ENCODE results near the gene ITPRID2.
"Not testable (repeated sequence)": the region's sequence is repeated elsewhere in the genome, so short reads cannot be mapped to it uniquely, and the experiment has no call there.

ITPRID2 gene

DNA sequence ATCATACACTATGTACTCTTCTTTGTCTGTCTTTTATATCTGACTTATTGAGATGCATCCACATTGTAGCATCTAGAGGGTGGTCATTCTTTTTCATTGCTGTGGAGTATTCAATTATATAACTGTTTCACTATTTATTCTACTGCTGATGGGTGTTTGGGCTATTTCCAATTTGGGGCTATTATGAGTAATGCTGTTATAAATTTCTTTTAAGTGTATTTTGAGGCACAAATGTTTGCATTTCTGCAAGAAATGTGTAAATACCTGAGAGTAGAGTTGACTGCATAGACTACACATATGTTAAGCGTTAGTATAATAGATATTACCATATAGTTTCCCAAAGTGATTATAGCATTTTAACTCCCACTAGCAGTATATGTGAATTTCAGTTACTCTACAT, 67.2 kb downstream of the ITPRID2 start:
- no peak overlapping the region for H3K4me2 ChIP-seq (ENCODE audit: insufficient read depth, low read length)
- H3K27me3 ChIP-seq (ENCODE audit: insufficient read depth, low read length, poor library complexity) = no peaks in the 10 kb centered on the region
- H3K36me3 ChIP-seq (ENCODE audit: insufficient read depth, low read length) = no peaks in the 10 kb centered on the region
- no peak overlapping the region for H3K9ac ChIP-seq (ENCODE audit: low read depth, low read length)
- no peak for ATAC-seq (ENCODE audit: insufficient read depth, low read depth)
- no peak overlapping the region for H3K4me3 ChIP-seq (ENCODE audit: low read depth in 1 of 2, low read length in 2 of 2)
- peaks cover 17% of the 10 kb centered on the region for H3K4me1 ChIP-seq (ENCODE audit: insufficient read depth, low read length)
- H3K27ac ChIP-seq (ENCODE audit: low read length) = no peak overlapping the region
- DNase-seq = no peak
- TF ChIP-seq EZH2 (IDR thresholded peaks at IDR 0.05; ENCODE audit: borderline replicate concordance, low read depth, low read length, severe bottlenecking) = no peak
- TF ChIP-seq, protein P1, sequence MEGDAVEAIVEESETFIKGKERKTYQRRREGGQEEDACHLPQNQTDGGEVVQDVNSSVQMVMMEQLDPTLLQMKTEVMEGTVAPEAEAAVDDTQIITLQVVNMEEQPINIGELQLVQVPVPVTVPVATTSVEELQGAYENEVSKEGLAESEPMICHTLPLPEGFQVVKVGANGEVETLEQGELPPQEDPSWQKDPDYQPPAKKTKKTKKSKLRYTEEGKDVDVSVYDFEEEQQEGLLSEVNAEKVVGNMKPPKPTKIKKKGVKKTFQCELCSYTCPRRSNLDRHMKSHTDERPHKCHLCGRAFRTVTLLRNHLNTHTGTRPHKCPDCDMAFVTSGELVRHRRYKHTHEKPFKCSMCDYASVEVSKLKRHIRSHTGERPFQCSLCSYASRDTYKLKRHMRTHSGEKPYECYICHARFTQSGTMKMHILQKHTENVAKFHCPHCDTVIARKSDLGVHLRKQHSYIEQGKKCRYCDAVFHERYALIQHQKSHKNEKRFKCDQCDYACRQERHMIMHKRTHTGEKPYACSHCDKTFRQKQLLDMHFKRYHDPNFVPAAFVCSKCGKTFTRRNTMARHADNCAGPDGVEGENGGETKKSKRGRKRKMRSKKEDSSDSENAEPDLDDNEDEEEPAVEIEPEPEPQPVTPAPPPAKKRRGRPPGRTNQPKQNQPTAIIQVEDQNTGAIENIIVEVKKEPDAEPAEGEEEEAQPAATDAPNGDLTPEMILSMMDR (IDR thresholded peaks at IDR 0.05; ENCODE audit: borderline replicate concordance, extremely low read depth, low read length, poor library complexity, severe bottlenecking) = no peak
- no peaks in the 10 kb centered on the region for H3K79me2 ChIP-seq (ENCODE audit: insufficient read depth, low read length)
- no peaks in the 10 kb centered on the region for H3K9me3 ChIP-seq (ENCODE audit: insufficient read depth, low read length, severe bottlenecking)
- H2AFZ ChIP-seq (ENCODE audit: low read depth, low read length) = no peak overlapping the region
- no peaks in the 10 kb centered on the region for H4K20me1 ChIP-seq (ENCODE audit: insufficient read depth, low read length)

DNA sequence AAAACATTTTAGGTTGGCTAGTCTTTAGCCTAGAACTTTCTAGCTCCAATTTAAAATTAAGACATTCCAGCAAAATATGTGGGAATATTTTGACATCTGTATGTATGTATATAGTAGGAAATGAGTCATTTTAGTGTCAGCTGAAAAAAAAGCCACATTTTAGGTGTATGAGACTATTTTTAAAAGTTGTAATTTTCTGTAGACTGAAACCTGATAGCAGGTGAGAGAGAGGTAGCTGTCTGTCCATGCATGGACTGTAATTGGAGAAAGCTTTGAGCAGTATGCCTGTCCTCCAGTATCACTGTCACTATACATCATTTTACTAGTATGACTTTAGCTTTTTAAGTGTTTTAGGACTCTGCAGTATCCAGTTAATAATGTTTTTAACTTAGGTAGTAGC, 68.0 kb downstream of the ITPRID2 start:
- Histone ChIP-seq H3K4me1 (ENCODE audit: insufficient read depth, low read length) (peaks cover 10% of the 10 kb centered on the region), H3K4me3 (ENCODE audit: low read depth in 1 of 2, low read length in 2 of 2) (no peak overlapping the region), H3K79me2 (ENCODE audit: insufficient read depth, low read length) (no peaks in the 10 kb centered on the region), H3K9ac (ENCODE audit: low read depth, low read length) (no peak overlapping the region), H3K4me2 (ENCODE audit: insufficient read depth, low read length) (no peak overlapping the region), H3K27me3 (ENCODE audit: insufficient read depth, low read length, poor library complexity) (no peaks in the 10 kb centered on the region), H2AFZ (ENCODE audit: low read depth, low read length) (no peak overlapping the region), H3K36me3 (ENCODE audit: insufficient read depth, low read length) (no peaks in the 10 kb centered on the region), H3K9me3 (ENCODE audit: insufficient read depth, low read length, severe bottlenecking) (no peaks in the 10 kb centered on the region), H3K27ac (ENCODE audit: low read length) (no peak overlapping the region), H4K20me1 (ENCODE audit: insufficient read depth, low read length) (no peaks in the 10 kb centered on the region)
- no peak for ATAC-seq (ENCODE audit: insufficient read depth, low read depth)
- TF ChIP-seq, protein P1 (IDR thresholded peaks at IDR 0.05; ENCODE audit: borderline replicate concordance, extremely low read depth, low read length, poor library complexity, severe bottlenecking) = no peak
- TF ChIP-seq EZH2 (IDR thresholded peaks at IDR 0.05; ENCODE audit: borderline replicate concordance, low read depth, low read length, severe bottlenecking) = no peak
- DNase-seq = no peak

DNA sequence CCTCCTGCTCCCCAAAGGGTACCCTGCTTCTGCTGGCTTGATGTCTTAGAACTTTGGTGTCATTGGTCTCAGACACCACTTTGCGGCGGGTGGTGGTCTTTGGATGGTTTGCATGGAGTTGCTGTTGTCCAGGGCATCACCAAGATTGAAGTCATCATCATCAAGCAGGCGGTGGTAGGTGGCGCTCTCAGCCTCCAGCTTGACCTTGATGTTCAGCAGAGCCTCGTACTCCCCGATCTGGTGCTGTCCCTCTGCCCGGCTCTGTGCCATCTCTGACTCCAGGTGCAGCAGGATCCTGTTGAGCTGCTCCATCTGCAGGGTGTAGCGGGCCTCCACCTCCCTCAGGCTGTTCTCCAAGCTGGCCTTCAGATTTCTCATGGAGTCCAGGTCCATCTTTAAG, 69.6 kb downstream of the ITPRID2 start:
- ATAC-seq (ENCODE audit: insufficient read depth, low read depth); H3K4me2 ChIP-seq (ENCODE audit: insufficient read depth, low read length); H3K27ac ChIP-seq (ENCODE audit: low read length); DNase-seq; H3K9ac ChIP-seq (ENCODE audit: low read depth, low read length); H2AFZ ChIP-seq (ENCODE audit: low read depth, low read length); H3K4me3 ChIP-seq (ENCODE audit: low read depth in 1 of 2, low read length in 2 of 2); H3K9me3 ChIP-seq (ENCODE audit: insufficient read depth, low read length, severe bottlenecking); H3K79me2 ChIP-seq (ENCODE audit: insufficient read depth, low read length); H3K36me3 ChIP-seq (ENCODE audit: insufficient read depth, low read length); H4K20me1 ChIP-seq (ENCODE audit: insufficient read depth, low read length); H3K4me1 ChIP-seq (ENCODE audit: insufficient read depth, low read length); H3K27me3 ChIP-seq (ENCODE audit: insufficient read depth, low read length, poor library complexity): not testable (repeated sequence)

DNA sequence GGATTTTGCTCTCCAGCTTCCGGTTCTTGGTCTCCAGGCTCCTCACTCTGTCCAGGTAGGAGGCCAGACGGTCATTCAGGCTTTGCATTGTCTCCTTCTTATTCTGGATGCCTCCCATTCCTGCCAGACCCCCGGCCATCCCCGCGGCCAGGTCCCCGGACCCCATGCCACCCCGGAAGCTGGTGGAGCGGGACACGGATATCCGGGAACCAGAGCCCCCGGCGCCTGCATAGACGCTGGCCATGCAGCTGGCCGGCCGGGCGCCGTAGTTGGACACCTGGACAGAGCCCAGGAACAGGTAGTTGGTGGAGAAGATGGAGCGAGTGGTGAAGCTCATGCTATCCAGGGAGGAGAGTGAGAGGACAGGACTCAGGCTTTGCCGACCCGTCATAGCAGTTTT, 70.6 kb downstream of the ITPRID2 start:
- Histone ChIP-seq H3K27ac (ENCODE audit: low read length) (no peak overlapping the region), H3K4me3 (ENCODE audit: low read depth in 1 of 2, low read length in 2 of 2) (no peak overlapping the region), H2AFZ (ENCODE audit: low read depth, low read length) (no peak overlapping the region), H3K36me3 (ENCODE audit: insufficient read depth, low read length) (no peaks in the 10 kb centered on the region), H3K79me2 (ENCODE audit: insufficient read depth, low read length) (no peaks in the 10 kb centered on the region), H3K4me1 (ENCODE audit: insufficient read depth, low read length) (no peaks in the 10 kb centered on the region), H3K9me3 (ENCODE audit: insufficient read depth, low read length, severe bottlenecking) (no peaks in the 10 kb centered on the region), H3K4me2 (ENCODE audit: insufficient read depth, low read length) (no peak overlapping the region), H4K20me1 (ENCODE audit: insufficient read depth, low read length) (no peaks in the 10 kb centered on the region), H3K9ac (ENCODE audit: low read depth, low read length) (no peak overlapping the region), H3K27me3 (ENCODE audit: insufficient read depth, low read length, poor library complexity) (no peaks in the 10 kb centered on the region)
- TF ChIP-seq EZH2 (IDR thresholded peaks at IDR 0.05; ENCODE audit: borderline replicate concordance, low read depth, low read length, severe bottlenecking) = no peak
- TF ChIP-seq, protein P1 (IDR thresholded peaks at IDR 0.05; ENCODE audit: borderline replicate concordance, extremely low read depth, low read length, poor library complexity, severe bottlenecking) = no peak
- no peak for DNase-seq
- no peak for ATAC-seq (ENCODE audit: insufficient read depth, low read depth)

Measured in DND-41 (cell line).